ENCODE results near the gene GPT2.
"Not testable (repeated sequence)": the region's sequence is repeated elsewhere in the genome, so short reads cannot be mapped to it uniquely, and the experiment has no call there.

The GPT2 gene

DNA sequence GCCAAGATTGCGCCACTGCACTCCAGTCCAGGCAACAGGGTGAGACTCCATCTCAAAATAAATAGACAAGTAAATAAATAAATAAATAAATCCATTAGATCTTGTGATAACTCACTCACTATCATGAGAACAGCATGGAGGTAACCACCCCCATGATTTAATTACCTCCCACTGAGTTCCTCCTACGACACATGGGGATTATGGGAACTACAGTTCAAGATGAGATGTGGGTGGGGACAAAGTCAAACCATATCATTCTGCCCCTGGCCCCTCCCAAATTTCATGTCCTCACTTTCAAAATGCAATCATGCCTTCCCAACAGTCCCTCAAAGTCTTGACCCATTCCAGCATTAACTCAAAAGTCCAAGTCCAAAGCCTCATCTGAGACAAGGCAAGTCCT is 16.7 kb upstream of the GPT2 start:
- H2BK120ac ChIP-seq (ENCODE audit: low read depth, low read length); H4K91ac ChIP-seq (ENCODE audit: low read length); H3K4me1 ChIP-seq (ENCODE audit: control insufficient read depth, insufficient read depth, low read depth, low read length); H3K14ac ChIP-seq (ENCODE audit: low read length in 2 of 2); H3K4me2 ChIP-seq (ENCODE audit: low read length, poor library complexity, severe bottlenecking); H2AFZ ChIP-seq (ENCODE audit: low read depth, low read length); H3K23ac ChIP-seq (ENCODE audit: low read length in 2 of 2); H2BK12ac ChIP-seq (ENCODE audit: low read length in 2 of 2); H3K9ac ChIP-seq (ENCODE audit: low read length); H3K9me3 ChIP-seq (ENCODE audit: control insufficient read depth, low read length); H3K18ac ChIP-seq (ENCODE audit: low read depth in 1 of 2, low read length in 2 of 2); H2BK15ac ChIP-seq (ENCODE audit: low read depth, poor library complexity, severe bottlenecking); H3K36me3 ChIP-seq (ENCODE audit: control insufficient read depth in 1 of 2, insufficient read depth in 2 of 2, low read depth in 1 of 2, low read length in 2 of 2); H4K8ac ChIP-seq (ENCODE audit: low read length); H3K4me3 ChIP-seq (ENCODE audit: insufficient read depth in 1 of 2, low read depth in 1 of 2, low read length in 2 of 2); H3K79me1 ChIP-seq (replicated peaks; ENCODE audit: low read length, poor library complexity, severe bottlenecking); H3K27ac ChIP-seq (ENCODE audit: low read length, poor library complexity, severe bottlenecking); H2BK5ac ChIP-seq (ENCODE audit: low read depth, low read length, poor library complexity, severe bottlenecking); H3K4ac ChIP-seq (ENCODE audit: low read depth in 1 of 2, low read length in 2 of 2); H2AK5ac ChIP-seq (ENCODE audit: low read length, severe bottlenecking); DNase-seq: not testable (repeated sequence)
- 73% methylated on average over 1 of the region's 2 CpGs for WGBS
- peaks cover 0 to 12% of the 10 kb centered on the region in 2 experiments for H3K27me3 ChIP-seq (ENCODE audit: control insufficient read depth in 1 of 2, insufficient read depth in 1 of 2, low read length in 2 of 2)

DNA sequence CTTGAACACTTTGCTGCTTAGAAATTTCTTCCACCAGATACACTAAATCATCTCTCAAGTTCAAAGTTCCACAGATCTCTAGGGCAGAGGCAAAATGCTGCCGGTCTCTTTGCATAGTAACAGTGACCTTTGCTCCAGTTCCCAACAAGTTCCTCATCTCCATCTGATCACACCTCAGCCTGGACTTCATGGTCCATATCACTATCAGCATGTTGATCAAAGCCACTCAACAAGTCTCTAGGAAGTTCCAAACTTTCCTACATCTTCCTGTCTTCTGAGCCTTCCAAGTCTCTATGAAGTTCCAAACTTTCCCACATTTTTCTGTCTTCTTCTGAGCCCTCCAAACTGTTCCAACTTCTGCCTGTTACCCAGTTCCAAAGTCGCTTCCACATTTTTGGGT is 15.3 kb upstream of the GPT2 start:
- not testable (repeated sequence) for H3K4me1 ChIP-seq (ENCODE audit: control insufficient read depth, insufficient read depth, low read depth, low read length); H3K4me3 ChIP-seq (ENCODE audit: insufficient read depth in 1 of 2, low read depth in 1 of 2, low read length in 2 of 2); H2AK5ac ChIP-seq (ENCODE audit: low read length, severe bottlenecking); H2BK15ac ChIP-seq (ENCODE audit: low read depth, poor library complexity, severe bottlenecking); H3K4ac ChIP-seq (ENCODE audit: low read depth in 1 of 2, low read length in 2 of 2); H3K79me1 ChIP-seq (replicated peaks; ENCODE audit: low read length, poor library complexity, severe bottlenecking); H2AFZ ChIP-seq (ENCODE audit: low read depth, low read length); H3K18ac ChIP-seq (ENCODE audit: low read depth in 1 of 2, low read length in 2 of 2); H3K9ac ChIP-seq (ENCODE audit: low read length); H3K9me3 ChIP-seq (ENCODE audit: control insufficient read depth, low read length); H4K91ac ChIP-seq (ENCODE audit: low read length); H2BK5ac ChIP-seq (ENCODE audit: low read depth, low read length, poor library complexity, severe bottlenecking); DNase-seq; H2BK12ac ChIP-seq (ENCODE audit: low read length in 2 of 2); H3K14ac ChIP-seq (ENCODE audit: low read length in 2 of 2); H3K23ac ChIP-seq (ENCODE audit: low read length in 2 of 2); H4K8ac ChIP-seq (ENCODE audit: low read length); H3K27ac ChIP-seq (ENCODE audit: low read length, poor library complexity, severe bottlenecking); H3K4me2 ChIP-seq (ENCODE audit: low read length, poor library complexity, severe bottlenecking); H3K36me3 ChIP-seq (ENCODE audit: control insufficient read depth in 1 of 2, insufficient read depth in 2 of 2, low read depth in 1 of 2, low read length in 2 of 2); H2BK120ac ChIP-seq (ENCODE audit: low read depth, low read length)
- H3K27me3 ChIP-seq (ENCODE audit: control insufficient read depth in 1 of 2, insufficient read depth in 1 of 2, low read length in 2 of 2): peaks cover 0 to 12% of the 10 kb centered on the region in 2 experiments
- WGBS: 73% methylated on average over 2 of the region's 2 CpGs

DNA sequence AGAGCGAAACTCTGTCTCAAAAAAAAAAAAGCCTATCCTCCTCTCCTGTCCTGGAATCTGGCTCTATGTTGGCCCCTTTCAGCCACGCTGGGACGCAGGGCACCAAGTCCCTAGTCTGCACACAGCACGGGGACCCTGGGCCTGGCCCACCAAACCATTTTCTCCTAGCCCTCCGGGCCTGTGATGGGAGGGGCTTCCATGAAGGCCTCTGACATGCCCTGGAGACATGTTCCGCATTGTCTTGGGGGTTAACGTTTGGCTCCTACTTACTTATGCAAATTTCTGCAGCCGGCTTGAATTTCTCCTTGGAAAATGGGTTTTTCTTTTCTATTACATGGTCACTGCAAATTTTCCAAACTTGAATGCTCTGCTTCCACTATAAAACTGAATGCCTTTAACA is 12.6 kb upstream of the GPT2 start:
- Histone ChIP-seq H4K91ac (ENCODE audit: low read length) (no peak overlapping the region), H2AFZ (ENCODE audit: low read depth, low read length) (no peak overlapping the region), H3K4me1 (ENCODE audit: control insufficient read depth, insufficient read depth, low read depth, low read length) (peaks cover 2% of the 10 kb centered on the region), H2BK5ac (ENCODE audit: low read depth, low read length, poor library complexity, severe bottlenecking) (no peak overlapping the region), H3K23ac (ENCODE audit: low read length in 2 of 2) (peak overlapping the region in 1 of 2 experiments; percentile 56), H3K14ac (ENCODE audit: low read length in 2 of 2) (no peak overlapping the region), H3K18ac (ENCODE audit: low read depth in 1 of 2, low read length in 2 of 2) (no peak overlapping the region), H3K4me3 (ENCODE audit: insufficient read depth in 1 of 2, low read depth in 1 of 2, low read length in 2 of 2) (no peak overlapping the region), H2BK12ac (ENCODE audit: low read length in 2 of 2) (no peak overlapping the region), H2BK120ac (ENCODE audit: low read depth, low read length) (no peak overlapping the region), H4K8ac (ENCODE audit: low read length) (no peak overlapping the region), H3K4me2 (ENCODE audit: low read length, poor library complexity, severe bottlenecking) (no peak overlapping the region), H3K27ac (ENCODE audit: low read length, poor library complexity, severe bottlenecking) (no peak overlapping the region), H3K9me3 (ENCODE audit: control insufficient read depth, low read length) (no peaks in the 10 kb centered on the region), H2BK15ac (ENCODE audit: low read depth, poor library complexity, severe bottlenecking) (no peak overlapping the region), H3K36me3 (ENCODE audit: control insufficient read depth in 1 of 2, insufficient read depth in 2 of 2, low read depth in 1 of 2, low read length in 2 of 2) (no peaks in the 10 kb centered on the region), H3K9ac (ENCODE audit: low read length) (no peak overlapping the region), H3K4ac (ENCODE audit: low read depth in 1 of 2, low read length in 2 of 2) (no peak overlapping the region), H3K79me1 (replicated peaks; ENCODE audit: low read length, poor library complexity, severe bottlenecking) (no peaks in the 10 kb centered on the region), H3K27me3 (ENCODE audit: control insufficient read depth in 1 of 2, insufficient read depth in 1 of 2, low read length in 2 of 2) (peaks cover 0 to 12% of the 10 kb centered on the region in 2 experiments), H2AK5ac (ENCODE audit: low read length, severe bottlenecking) (no peak overlapping the region)
- 63% methylated on average over 8 of the region's 8 CpGs for WGBS
- no peak for DNase-seq

DNA sequence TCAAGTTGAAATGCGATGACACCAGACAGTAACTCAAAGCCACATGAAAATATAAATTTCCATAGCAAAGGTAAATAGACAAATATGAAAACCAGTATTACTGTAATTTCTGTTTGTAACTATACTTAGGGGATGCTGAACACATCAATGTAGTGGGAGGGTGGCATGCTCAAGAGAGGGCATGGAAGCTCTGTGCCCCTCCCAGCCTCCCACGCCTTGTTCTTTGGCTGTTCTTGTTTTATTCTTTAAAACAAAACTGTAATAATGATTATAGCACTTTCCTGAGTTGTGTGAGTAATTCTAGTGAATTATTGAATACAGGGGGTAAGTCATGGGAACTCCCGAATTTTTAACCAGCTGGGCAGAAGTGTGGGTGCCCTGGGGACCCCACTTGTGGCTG is 11.0 kb upstream of the GPT2 start:
- Histone ChIP-seq H2BK15ac (ENCODE audit: low read depth, poor library complexity, severe bottlenecking) (no peak overlapping the region), H3K4me3 (ENCODE audit: insufficient read depth in 1 of 2, low read depth in 1 of 2, low read length in 2 of 2) (no peak overlapping the region), H3K14ac (ENCODE audit: low read length in 2 of 2) (no peak overlapping the region), H3K27ac (ENCODE audit: low read length, poor library complexity, severe bottlenecking) (no peak overlapping the region), H2BK12ac (ENCODE audit: low read length in 2 of 2) (no peak overlapping the region), H3K23ac (ENCODE audit: low read length in 2 of 2) (no peak overlapping the region), H3K4ac (ENCODE audit: low read depth in 1 of 2, low read length in 2 of 2) (no peak overlapping the region), H4K8ac (ENCODE audit: low read length) (no peak overlapping the region), H2BK120ac (ENCODE audit: low read depth, low read length) (no peak overlapping the region), H2BK5ac (ENCODE audit: low read depth, low read length, poor library complexity, severe bottlenecking) (no peak overlapping the region), H3K27me3 (ENCODE audit: control insufficient read depth in 1 of 2, insufficient read depth in 1 of 2, low read length in 2 of 2) (peaks cover 0 to 11% of the 10 kb centered on the region in 2 experiments), H3K4me2 (ENCODE audit: low read length, poor library complexity, severe bottlenecking) (no peak overlapping the region), H2AFZ (ENCODE audit: low read depth, low read length) (no peak overlapping the region), H4K91ac (ENCODE audit: low read length) (no peak overlapping the region), H3K18ac (ENCODE audit: low read depth in 1 of 2, low read length in 2 of 2) (no peak overlapping the region), H3K36me3 (ENCODE audit: control insufficient read depth in 1 of 2, insufficient read depth in 2 of 2, low read depth in 1 of 2, low read length in 2 of 2) (no peaks in the 10 kb centered on the region), H3K4me1 (ENCODE audit: control insufficient read depth, insufficient read depth, low read depth, low read length) (peaks cover 2% of the 10 kb centered on the region), H3K9me3 (ENCODE audit: control insufficient read depth, low read length) (no peaks in the 10 kb centered on the region), H3K79me1 (replicated peaks; ENCODE audit: low read length, poor library complexity, severe bottlenecking) (no peaks in the 10 kb centered on the region), H2AK5ac (ENCODE audit: low read length, severe bottlenecking) (no peak overlapping the region), H3K9ac (ENCODE audit: low read length) (no peak overlapping the region)
- no peak for DNase-seq
- 94% methylated on average over 2 of the region's 3 CpGs for WGBS

Data from mesenchymal stem cell (in vitro differentiated cells and primary cell).